SH-SY5Y (cell line): ENCODE results near the gene ISY1.

Source experiments
- GATA2 ChIP-seq: IDR thresholded peaks from 2 replicates; pipeline ENCODE4 v1.6.1; 2011; ENCODE audit warnings: mild to moderate bottlenecking, low read depth, low read length
- GATA3 ChIP-seq: IDR thresholded peaks from 2 replicates; pipeline ENCODE4 v1.6.1; 2011; ENCODE audit warnings: low read depth, mild to moderate bottlenecking, low read length, moderate library complexity

The ISY1 gene

DNA sequence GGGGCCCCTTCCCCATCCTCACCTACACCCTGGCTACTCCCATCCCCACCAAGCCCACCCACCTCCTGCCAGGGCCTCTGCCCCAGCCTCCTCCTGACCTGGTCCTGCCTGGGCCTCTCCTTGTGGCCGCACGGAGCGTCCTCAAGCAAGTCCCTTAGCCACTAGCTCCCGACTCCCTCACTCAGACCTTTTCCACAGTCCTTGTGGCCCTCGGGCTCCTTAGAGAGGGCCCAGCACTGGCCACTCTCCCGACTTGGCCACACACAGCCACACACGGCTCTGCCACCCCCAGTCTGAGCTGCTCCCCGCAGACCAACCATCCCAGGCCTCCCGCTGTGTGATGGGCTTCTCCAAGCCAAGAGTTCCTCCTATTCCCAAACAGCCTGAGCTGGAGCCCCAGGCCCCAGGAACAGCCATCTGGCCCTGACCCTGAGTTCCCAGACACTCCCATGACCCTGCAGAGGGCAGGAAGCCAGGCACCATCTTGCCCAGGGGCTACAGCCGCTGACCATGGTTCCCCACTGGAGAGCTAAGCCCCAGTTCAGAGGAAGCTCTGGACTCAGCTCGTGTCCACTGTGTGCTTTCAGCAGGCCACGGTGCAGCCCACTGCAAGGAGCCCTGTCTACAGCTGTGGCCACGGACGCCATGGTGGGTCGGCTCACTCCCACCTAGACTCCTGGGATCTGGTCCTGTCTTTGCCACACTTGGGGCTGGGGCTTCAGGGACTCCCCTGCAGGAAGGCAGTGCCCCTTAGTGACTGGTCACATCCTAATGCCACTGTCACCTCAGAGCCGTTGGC is 32.3 kb downstream of the ISY1 start:
- no peak for TF ChIP-seq GATA3
- no peak for TF ChIP-seq GATA2

DNA sequence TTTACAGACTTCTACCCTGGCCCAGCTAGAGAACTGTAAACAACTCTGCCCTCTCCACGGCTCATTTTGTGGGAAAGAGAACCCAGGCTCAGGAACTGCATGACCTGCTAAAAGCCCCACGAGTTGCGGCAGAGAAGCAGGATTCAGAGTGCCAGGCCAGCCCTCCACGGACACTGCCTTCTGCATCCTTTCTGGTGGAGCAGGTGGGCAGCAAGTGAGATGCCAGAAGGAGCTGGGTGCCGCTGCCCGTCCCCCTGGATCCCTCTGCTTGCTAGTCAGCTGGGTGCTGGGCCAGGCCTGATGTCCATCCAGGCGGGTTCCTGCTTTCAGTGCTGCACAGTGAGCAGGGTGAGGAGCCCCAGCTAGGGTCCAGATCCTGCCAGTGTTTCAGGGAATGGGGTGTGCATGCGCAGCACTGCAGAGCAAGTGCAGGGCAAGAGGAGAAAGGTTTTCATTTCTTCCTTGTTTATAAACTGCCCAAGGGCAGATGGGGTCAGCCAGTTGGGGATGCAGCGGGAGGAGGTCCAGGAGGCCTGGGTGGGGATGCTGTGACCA is 34.1 kb downstream of the ISY1 start:
- TF ChIP-seq GATA3 (no peak), GATA2 (no peak)

DNA sequence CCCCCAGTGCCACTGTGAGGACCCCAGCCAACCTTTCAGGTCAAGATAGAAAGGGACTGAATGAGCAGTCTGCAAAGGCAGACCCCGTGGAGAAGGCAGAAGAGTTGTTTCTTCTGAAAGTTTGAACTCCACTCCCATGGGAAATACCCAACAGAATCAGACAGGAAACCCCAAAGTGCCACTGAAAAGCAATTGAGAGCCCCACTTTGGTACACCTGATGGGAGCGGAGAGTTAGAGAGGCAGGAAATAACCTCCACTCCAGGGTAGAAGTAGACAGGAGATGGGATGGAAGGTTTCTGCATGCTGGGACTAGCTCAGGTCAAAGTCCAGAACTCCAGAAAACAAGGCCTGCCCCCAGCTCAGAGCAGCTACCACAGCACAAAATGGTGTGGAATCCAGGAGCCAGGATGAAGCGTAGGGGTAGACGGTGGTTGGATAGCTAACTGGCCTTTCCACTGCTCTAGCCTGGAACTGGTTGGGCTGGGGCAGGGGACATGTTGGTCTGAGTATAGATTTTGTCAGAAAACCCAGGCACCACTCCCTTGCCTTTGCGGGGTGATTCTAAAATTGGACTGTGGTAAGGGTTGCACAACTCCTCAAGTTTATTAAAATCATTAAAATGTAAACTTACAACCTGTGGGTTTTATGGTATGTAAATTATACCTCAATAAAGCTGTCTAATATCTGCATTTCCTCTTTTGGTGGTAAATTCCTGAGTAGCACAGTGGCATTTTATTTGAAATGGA is 37.4 kb downstream of the ISY1 start:
- no peak for TF ChIP-seq GATA2
- TF ChIP-seq GATA3: no peak

DNA sequence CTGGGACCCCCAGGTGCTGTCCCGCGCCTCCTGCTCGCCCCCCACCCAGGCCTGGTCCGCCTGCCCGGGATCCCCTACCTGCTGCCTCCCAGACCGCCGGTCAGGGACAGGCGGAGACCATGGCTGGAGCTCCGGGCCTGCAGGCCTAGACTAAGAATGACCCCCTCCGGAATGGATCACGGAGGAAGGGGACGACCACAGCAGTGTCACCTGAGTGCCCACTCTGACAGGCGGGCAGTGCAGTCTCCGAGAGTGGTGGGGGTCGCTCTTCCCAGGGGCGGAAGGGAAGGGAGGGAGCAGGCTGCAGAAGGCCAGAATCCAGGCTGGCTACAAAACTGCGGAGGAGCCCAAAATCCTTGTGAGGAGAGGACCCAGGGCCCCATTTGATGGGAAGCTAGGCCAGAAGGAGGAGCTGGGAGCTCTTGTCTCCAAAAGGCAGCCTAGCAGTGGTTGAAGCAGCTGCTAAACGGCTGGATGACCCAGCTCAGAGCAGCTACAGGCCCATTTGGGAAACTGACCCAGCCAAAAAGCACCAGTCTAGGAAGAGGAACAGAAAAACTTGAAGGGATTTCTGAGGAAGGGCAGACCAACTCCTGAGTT is 38.4 kb downstream of the ISY1 start:
- TF ChIP-seq GATA2 (no peak), GATA3 (no peak)

DNA sequence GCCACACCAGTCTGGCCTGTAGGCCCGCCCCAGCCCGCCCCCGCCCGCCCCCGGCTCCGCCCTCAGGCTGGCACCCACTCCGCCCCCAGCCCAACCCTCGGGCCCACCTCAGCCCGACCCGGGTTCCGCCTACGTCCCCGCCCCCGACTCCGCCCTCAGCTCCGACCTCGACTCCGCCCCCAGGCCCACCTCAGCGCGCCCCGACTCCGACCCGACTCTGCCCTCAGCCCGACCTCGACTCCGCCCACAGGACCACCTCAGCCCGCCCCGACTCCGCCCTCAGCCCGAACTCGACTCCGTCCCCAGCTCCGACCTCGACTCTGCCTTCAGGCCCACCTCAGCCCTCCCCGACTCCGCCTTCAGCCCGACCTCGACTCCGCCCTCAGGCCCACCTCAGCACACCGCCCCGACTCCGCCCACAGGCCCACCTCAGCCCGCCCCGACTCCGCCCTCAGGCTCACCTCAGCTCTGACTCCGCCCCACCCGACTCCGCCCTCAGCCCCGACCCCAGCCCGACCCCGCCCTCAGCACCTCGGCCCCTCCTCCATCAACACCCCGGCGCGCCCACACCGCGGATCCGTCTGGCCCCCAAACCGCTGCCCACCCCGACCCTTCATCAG is 39.0 kb downstream of the ISY1 start, which contains the start of gene RAB43:
TSS of gene RAB43 (minus strand) at position 13 of the 620 bp plus-strand sequence. CDS start 315 bp downstream, outside the sequence.
- no peak for TF ChIP-seq GATA3
- TF ChIP-seq GATA2: no peak

DNA sequence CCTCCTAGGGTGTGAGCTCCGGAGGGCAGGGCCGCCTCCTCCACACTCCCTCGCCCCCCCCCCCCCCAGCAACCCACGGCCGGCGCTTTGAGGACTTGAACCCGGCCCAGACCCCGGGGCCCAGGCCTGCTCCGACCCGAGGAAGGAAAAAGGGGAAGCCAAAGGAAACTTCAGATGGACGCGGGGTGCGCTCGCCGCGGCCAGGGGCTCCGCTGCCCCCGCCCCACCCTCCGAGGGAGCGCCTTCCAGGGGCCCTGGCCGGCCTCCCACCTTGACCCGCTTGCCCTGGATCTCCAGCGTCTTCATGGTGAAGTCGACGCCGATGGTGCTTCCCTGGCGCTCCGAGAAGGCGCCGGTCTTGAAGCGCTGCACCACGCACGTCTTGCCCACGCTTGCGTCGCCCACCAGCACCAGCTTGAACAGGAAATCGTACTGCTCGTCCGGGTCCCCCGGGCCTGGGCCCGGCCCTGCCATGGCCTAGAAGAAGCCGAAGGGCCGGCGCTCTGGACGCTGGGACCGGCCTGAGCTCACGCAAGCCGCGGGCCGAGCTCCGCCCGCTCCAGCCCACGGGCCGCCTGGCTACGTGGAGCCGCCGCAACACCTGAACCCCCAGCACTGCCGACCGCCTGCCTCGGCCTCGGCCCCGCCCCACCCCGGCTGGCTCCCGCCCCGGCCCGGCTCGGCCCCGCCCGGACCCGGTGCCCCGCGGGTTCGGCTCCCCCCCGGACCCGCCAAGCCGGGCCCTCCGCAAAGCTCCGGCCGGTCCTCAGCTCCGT is 39.7 kb downstream of the ISY1 start:
- TF ChIP-seq GATA2: no peak
- no peak for TF ChIP-seq GATA3

DNA sequence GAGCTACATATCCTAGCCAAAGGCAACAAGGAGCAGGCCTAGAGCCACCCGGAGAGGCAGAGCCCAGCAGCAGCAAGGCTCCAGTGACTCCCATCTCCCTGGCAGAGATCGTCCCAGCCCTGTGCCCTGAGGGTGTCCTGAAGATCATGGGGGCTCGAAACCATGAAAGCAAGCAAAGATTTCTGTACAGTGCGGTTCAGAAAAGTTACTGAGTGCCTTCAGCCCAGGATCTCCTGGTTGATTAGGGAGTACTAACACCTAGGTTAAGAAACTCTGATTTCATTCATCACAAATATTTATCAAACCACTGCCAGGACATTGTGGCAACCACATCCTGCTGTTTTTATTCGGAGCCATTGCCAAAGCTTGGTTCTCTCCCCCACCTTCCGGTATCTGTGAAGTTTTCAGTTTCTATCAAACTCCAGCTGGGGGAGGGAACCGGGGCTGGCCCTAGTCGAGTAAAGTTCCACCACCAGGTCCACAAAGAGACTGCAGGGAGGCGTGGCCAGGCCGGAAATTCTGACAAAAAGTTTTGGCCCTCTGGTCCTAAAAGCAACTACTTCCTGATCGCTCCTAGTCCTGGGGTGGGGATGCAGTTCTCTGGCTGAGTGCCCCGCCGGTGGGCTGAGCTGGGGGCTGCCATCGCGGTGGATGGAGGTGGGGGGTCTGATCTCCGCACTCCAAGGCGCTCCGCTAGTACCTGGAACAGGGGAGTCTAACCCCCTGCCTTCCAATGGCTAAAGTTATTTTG is 40.4 kb downstream of the ISY1 start:
- TF ChIP-seq GATA2 (no peak), GATA3 (no peak)

DNA sequence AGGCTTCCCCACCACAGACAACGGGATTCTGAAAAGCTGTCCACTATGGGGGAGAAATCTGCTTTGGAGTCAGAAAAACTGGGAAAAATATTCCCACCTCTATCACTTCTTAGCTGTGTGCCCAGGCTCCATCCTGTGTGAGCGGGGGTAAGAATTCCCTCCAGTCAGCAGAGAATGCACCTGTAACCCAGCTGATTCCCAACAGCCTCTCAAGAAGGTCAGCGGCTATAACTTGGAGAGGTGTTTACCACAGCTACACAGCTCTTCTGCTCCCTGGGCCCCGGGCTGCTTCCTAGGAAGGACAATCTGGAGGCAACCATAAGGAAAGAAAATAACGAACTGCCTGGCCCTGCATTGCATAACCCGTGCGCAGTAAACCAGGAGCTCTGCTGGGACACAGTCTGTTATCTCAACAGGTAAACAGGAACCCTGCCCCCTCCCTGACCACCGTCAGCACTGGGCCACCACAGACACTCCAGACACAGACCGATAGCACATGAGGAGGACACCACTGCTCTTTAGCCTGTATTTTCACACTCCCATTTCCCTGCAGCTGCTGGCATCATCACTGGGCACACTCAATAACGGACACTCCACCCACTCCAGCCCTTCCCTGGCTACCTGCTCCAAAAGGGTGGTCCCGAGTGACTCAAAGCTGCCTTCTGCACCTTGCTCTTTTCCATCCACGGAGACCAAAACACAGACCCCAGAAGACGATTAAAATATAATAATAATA is 41.3 kb downstream of the ISY1 start:
- no peak for TF ChIP-seq GATA3
- TF ChIP-seq GATA2: no peak

DNA sequence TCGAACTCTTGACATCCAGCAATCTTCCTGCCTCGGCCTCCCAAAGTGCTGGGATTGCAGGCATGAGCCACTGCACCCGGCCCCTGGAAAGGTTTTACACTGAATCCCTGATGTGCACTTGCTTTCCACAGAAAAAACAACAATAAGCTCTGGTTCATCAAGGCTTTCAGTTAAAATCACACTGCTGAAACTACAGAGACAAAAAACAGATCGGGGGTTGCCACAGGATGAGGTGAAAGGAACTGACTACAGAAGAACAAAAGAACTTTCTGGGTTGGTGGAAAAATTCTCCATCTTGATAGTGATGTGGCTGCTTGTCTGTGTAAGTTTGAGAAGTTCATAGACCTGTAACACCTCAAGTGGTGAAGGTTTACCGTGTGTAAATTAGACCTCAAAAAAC is 42.1 kb downstream of the ISY1 start:
- TF ChIP-seq GATA3 (no peak), GATA2 (no peak)

DNA sequence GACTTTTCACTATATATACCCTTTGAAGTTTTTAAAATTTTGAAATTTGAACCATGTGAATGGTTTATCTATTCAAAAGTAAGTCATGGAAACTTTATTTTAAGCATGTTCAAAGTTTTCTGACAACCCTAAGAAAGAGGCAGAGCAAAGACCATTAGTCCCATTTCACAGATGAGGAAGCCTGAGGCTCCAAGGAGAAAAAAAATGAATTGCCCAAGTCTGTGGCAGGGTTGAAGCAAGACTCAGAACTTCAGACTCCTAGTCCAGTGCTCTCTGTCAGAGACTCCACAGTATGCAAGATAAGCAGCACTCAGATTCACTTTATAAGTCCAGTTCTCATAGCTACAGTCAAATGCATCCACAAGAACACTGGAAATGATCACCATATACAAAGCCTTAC is 43.7 kb downstream of the ISY1 start:
- TF ChIP-seq GATA3 (no peak), GATA2 (no peak)

DNA sequence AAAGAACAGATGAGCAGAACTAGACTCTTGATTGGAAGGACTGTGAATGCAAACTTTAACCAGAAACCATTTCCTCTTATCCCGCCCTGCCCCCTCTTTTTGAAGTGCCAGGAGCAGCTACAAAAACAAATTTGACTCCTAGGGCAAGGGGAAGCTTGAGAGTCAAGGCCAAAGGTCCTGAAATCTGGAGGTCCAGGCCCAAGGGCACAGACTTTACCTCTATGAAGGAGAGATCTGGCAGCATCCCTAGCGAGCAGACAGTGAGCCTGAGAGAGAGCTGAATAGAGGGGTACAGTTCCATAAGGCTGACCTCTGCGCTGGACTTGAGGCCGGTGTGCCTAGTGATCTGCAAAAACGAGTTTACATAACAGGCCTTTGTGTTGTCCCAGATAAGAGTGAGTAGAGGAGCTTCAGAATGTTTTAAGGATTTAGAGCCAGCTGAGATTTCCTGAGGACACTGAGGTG is 44.3 kb downstream of the ISY1 start:
- TF ChIP-seq GATA2: no peak

DNA sequence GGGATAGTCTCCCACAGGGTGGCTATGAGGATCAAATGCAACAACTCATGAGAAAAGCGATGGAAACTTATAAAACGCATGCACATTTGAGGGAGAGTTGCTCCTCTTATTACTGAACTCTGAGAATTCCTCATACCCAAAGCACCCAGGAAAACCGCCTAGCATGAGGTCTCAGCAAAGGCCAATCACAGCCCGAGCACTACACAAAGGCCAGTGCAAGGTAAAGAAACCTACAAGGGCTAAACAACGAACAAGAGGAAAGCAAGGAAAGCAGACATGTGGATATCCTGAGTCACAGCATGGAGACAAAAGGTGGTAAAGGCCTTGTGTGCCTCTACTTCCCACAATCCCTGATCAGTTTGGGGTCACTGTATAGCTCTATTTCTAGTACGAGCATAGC is 46.4 kb downstream of the ISY1 start:
- TF ChIP-seq GATA3 (no peak), GATA2 (no peak)
